ENCODE data around the gene ZNF324. TPM values are rescaled to one million over a fixed set of nuclear protein-coding genes. Genes with fewer than 3 reads are reported as not detected.

ZNF324 gene
- total RNA-seq, 1 experiment from 2014 or later: 16.3 TPM

DNA sequence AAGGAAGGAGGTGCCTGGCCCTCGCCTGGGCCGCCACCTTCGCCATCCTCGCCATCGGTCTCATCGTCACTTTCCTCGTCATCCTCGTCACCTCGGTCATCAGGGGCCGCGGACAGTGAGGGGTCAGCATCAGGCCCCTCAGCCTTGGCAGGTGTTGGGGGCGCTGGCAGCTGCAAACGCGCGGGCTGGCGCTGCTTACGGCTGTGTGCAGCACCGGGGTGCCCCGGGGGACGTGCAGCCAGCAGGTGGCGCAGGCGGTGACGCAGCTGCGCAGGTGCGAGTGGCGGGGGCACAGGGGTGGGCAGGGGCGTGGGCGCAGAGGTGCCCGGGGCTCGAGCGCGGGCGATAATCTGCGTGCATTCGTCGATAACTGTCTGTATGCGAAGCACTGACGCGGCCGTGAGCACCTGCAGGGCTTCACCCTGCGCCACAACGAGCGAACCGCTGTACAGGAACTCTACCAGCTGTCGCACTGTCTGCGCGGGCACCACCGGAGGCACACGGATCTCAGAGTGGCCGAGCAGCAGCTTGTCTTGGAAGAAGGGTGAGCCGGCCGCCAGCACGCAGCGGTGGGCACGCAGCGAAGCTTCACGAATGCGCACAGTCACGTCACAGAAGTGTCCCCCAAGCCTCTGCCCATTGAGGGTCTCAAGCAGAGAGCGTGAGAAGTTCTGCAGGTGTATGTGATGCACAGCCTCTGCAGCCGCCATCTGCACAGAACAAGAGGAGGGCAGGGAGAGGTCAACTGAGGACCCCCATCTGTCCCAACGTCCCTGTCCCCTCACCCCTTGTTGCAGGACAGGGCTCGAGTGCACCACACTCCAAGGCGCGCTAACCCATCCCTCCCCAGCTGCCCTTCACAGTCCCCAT lies 50.3 kb downstream of the ZNF324 start:
- DNase-seq (ENCODE audit: low read depth): no peak
- in situ Hi-C loops (cut with HindIII; ENCODE audit: low pct_unique_long_range_greater_than_20kb, low sequenced_read_pairs): no loop called here

DNA sequence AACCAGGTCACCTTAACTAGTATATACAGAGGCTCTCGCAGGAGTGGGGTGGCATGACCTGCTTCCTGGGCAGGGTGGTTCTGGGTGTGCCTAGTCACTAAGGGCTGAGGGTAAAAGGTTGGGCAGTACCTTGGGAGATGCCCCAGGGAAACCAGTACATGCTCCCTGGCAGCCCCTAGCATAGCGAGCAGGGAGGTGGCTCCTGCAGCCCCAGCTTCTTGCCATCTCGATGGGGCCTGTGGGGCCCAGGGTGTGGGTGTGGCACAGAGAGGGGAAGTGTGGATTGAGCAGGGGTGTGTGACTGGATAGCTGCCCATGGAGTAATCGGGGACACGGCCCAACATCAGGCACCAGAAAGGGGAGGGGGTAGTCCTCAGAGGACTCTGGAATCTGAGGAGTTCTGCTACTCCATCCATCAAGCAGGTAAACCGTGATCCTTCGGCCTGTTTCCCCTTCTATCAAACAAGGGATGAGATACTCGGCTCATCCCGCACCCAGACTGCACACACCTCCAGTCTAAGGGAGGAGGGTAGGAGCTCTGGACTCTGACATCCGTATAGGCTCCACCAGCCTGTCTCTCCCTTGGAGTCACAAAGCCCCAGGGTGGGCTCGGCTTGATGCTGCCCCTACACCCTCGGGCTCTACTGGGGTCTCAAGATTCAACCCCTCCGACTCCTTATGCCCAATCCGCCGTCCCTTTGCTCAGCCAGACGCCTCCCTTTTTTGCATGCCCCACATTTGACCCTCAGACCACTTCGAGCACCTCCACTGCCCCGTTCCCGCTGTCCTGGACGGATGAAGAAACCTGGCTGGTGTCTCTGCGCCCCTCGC lies 51.6 kb downstream of the ZNF324 start:
- in situ Hi-C loops (cut with HindIII; ENCODE audit: low pct_unique_long_range_greater_than_20kb, low sequenced_read_pairs): no loop called here
- peak; percentile 18 for DNase-seq (ENCODE audit: low read depth)

DNA sequence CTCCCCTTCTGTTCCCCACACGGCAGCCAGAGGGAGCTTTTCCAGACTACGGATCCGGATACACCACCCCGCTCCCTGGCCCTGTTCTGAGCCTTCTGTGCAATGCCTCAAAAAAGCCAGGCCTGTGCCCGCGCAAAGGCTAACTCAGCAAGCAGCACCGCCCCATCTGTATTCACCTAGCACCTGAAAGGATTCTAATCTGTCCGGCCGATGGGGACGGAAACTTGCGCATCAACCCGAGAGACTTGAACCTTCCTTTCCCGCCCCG lies 52.1 kb downstream of the ZNF324 start:
- peak; percentile 78 for DNase-seq (ENCODE audit: low read depth)
- in situ Hi-C loops (cut with HindIII; ENCODE audit: low pct_unique_long_range_greater_than_20kb, low sequenced_read_pairs): no loop called here

DNA sequence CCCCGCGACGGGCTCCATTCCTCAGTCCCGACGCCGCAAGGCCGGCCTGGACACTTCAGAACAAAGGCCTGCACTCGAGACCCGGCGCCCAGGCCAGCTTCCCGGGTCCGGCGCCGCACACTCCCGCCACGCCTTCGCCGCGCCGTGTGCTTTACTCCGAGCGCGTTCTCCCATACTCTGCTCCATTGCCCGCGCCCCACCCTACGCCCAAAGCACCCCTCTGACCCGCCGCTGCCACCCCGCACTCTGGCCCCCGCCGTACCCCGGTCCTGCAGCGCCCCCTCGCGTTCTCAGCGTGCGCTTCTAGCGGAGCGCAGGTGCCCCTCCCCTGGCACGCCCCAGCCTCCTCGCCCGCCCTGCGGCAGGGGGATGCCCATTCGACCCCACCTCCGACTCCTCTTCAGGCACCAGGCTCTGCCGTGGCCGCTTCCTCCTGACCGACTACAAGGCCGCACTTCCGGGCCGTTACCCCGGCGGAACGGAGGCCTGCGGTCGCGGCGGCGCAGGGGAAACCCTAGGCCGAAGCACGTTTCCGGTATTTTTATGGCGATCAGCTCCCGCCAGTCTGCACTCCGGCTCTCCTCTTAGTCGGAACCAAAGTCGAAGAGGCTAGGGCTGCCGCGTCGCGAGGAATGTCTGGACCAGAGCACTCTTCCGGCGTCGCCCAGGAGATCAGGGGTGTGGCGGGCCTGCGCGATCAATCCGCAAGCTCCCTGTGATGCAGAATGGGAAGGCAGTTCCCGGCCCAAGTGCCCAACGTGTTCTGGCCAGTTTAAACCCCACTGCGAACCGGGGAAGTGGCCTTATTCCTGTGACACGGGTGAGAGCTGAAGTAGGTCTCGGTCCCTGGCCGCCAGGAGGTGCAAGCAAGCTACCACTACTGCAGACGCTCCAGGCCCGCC lies 52.7 kb downstream of the ZNF324 start, which contains the start of gene ZBTB45:
TSS of gene ZBTB45 (minus strand) at position 456 of the 902 bp plus-strand sequence. CDS start 2,137 bp downstream, outside the sequence.
- peak; percentile 99 for DNase-seq (ENCODE audit: low read depth)
- in situ Hi-C loops (cut with HindIII; ENCODE audit: low pct_unique_long_range_greater_than_20kb, low sequenced_read_pairs): no loop called here

DNA sequence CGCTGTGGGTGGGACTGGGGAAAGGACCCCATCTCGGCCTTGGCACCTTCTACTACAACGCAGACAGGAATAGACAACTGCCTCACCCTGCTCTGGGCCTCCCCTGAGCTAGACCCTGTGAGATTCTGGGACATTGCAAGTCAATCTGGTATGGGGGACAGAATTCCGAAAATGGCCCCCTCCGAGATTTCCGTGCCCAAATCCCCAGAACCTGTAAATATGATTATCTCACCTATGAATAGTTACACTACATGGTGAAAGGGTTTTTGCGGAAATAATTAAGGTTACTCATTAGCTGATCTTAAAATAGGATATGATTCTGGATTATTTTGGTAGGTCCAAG lies 53.3 kb downstream of the ZNF324 start:
- in situ Hi-C loops (cut with HindIII; ENCODE audit: low pct_unique_long_range_greater_than_20kb, low sequenced_read_pairs): no loop called here
- DNase-seq (ENCODE audit: low read depth): no peak

DNA sequence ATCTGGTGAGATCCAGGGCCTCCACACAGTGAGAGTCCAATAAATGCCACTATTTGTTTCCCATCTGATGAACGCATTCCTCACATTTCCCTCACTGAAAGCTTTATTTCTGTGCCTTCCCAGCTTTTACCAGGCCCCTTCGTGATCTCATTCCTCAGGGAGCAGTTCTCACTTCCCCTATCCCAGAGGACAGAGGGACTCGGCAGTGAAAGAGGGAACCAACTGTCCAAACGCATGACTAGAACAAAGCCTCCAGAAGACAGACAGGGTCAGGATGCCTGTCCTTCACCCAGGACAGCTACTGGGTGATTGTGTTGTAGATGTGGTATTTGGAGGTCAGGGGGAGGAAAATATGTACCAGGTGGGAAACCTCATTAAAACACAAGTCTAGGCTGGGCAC lies 54.8 kb downstream of the ZNF324 start:
- DNase-seq (ENCODE audit: low read depth): no peak
- in situ Hi-C loops (cut with HindIII; ENCODE audit: low pct_unique_long_range_greater_than_20kb, low sequenced_read_pairs): no loop called here

DNA sequence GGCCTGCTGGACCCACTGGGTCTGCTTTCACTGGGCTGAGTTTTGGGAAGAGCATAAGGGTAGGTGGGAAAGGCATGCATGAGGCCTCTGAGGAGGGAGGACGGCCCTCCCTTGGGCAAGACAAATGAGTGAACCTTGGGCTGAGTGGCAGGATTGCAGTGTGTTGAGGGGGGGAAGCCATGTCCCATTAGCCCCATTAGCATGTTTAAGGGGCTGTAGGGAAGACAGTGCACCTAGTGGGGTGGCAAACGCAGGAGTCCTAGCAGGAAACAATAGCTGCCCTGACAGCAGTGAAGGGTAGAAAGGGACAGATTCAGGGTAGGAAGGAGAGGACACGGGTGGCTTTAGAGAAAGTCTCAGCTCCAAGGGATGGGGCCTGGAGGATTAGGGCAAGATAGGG lies 55.8 kb downstream of the ZNF324 start:
- in situ Hi-C loops (cut with HindIII; ENCODE audit: low pct_unique_long_range_greater_than_20kb, low sequenced_read_pairs): no loop called here

More for the DNA sequence above, 55.8 kb downstream of the ZNF324 start:
- no peak for DNase-seq (ENCODE audit: low read depth)

Other genes with a start within 250 kb of the ZNF324 start
- 61.6 and 105 TPM in 2 replicates for gene ZNF544, start 238.2 kb upstream of the ZNF324 start, total RNA-seq (2014; rRNA removed; shearing (Covaris generic); ENCODE audit: low replicate concordance)
- 3.0 and 4.9 TPM in 2 replicates for gene ZNF8, start 188.1 kb upstream of the ZNF324 start, total RNA-seq (2014; rRNA removed; shearing (Covaris generic); ENCODE audit: low replicate concordance)
- gene ERVK3-1, start 161.7 kb upstream of the ZNF324 start, total RNA-seq (2014; rRNA removed; shearing (Covaris generic); ENCODE audit: low replicate concordance): 38.9 and 46.3 TPM in 2 replicates
- gene ZSCAN22, start 140.1 kb upstream of the ZNF324 start, total RNA-seq (2014; rRNA removed; shearing (Covaris generic); ENCODE audit: low replicate concordance): 2.1 and 2.3 TPM in 2 replicates
- gene A1BG, start 113.6 kb upstream of the ZNF324 start, total RNA-seq (2014; rRNA removed; shearing (Covaris generic); ENCODE audit: low replicate concordance): 1.1 and 1.9 TPM in 2 replicates
- 0.20 and 0.98 TPM in 2 replicates for gene ZNF497, start 104.3 kb upstream of the ZNF324 start, total RNA-seq (2014; rRNA removed; shearing (Covaris generic); ENCODE audit: low replicate concordance)
- gene ZNF837, start 86.0 kb upstream of the ZNF324 start, total RNA-seq (2014; rRNA removed; shearing (Covaris generic); ENCODE audit: low replicate concordance): 3.3 and 8.2 TPM in 2 replicates
- 2,221 and 2,324 TPM in 2 replicates for gene RPS5, start 79.8 kb upstream of the ZNF324 start, total RNA-seq (2014; rRNA removed; shearing (Covaris generic); ENCODE audit: low replicate concordance)
- not detected in 2 replicates for gene RNF225, start 71.4 kb upstream of the ZNF324 start, total RNA-seq (2014; rRNA removed; shearing (Covaris generic); ENCODE audit: low replicate concordance)
- 15.2 and 24.6 TPM in 2 replicates for gene ZNF584, start 58.4 kb upstream of the ZNF324 start, total RNA-seq (2014; rRNA removed; shearing (Covaris generic); ENCODE audit: low replicate concordance)
- gene ZNF132, start 26.9 kb upstream of the ZNF324 start, total RNA-seq (2014; rRNA removed; shearing (Covaris generic); ENCODE audit: low replicate concordance): 4.9 and 7.8 TPM in 2 replicates
- gene ZNF324B, start 15.5 kb upstream of the ZNF324 start, total RNA-seq (2014; rRNA removed; shearing (Covaris generic); ENCODE audit: low replicate concordance): 6.2 and 8.3 TPM in 2 replicates
- 19.2 and 23.1 TPM in 2 replicates for gene ZNF446, start 9.3 kb downstream of the ZNF324 start, total RNA-seq (2014; rRNA removed; shearing (Covaris generic); ENCODE audit: low replicate concordance)
- 4.9 and 10.8 TPM in 2 replicates for gene SLC27A5, start 44.9 kb downstream of the ZNF324 start, total RNA-seq (2014; rRNA removed; shearing (Covaris generic); ENCODE audit: low replicate concordance)
- gene ZBTB45, start 52.7 kb downstream of the ZNF324 start, total RNA-seq (2014; rRNA removed; shearing (Covaris generic); ENCODE audit: low replicate concordance): 8.9 and 13.5 TPM in 2 replicates
- 542 and 662 TPM in 2 replicates for gene TRIM28, start 77.0 kb downstream of the ZNF324 start, total RNA-seq (2014; rRNA removed; shearing (Covaris generic); ENCODE audit: low replicate concordance)
- 268 and 313 TPM in 2 replicates for gene CHMP2A, start 88.0 kb downstream of the ZNF324 start, total RNA-seq (2014; rRNA removed; shearing (Covaris generic); ENCODE audit: low replicate concordance)
- gene UBE2M, start 91.5 kb downstream of the ZNF324 start, total RNA-seq (2014; rRNA removed; shearing (Covaris generic); ENCODE audit: low replicate concordance): 194 and 247 TPM in 2 replicates
- gene MZF1, start 106.3 kb downstream of the ZNF324 start, total RNA-seq (2014; rRNA removed; shearing (Covaris generic); ENCODE audit: low replicate concordance): 2.7 and 8.6 TPM in 2 replicates

Measured in Caki2 (cell line).